Epithelial cell of proximal tubule (primary cell): ENCODE results near the gene ZNF750. TPM values are rescaled to one million over a fixed set of nuclear protein-coding genes. Genes with fewer than 3 reads are reported as not detected.

Experiments used
- DNase-seq: peaks from one replicate; pipeline ENCODE4 v3.0.0-alpha.2; 2011; ENCODE audit warnings: low read depth
- H3K4me3 ChIP-seq: 2 replicates; pipeline ENCODE4 v1.5.1; 2011; ENCODE audit warnings: low read depth, mild to moderate bottlenecking, low read length
- total RNA-seq: library from RNA; depleted of rRNA; stranded (reverse); fragments of >200 nt; gene quantifications from 2 replicates; pipeline ENCODE4 v1.2.3, GENCODE V29; 2015
- TF ChIP-seq, protein P1 (sequence below): conservative IDR thresholded peaks from 2 replicates; pipeline ENCODE4 v1.5.1; 2012; ENCODE audit warnings: low read depth, mild to moderate bottlenecking, low read length

ZNF750 gene
- 0.29 and 0.40 TPM in 2 replicates for total RNA-seq

DNA sequence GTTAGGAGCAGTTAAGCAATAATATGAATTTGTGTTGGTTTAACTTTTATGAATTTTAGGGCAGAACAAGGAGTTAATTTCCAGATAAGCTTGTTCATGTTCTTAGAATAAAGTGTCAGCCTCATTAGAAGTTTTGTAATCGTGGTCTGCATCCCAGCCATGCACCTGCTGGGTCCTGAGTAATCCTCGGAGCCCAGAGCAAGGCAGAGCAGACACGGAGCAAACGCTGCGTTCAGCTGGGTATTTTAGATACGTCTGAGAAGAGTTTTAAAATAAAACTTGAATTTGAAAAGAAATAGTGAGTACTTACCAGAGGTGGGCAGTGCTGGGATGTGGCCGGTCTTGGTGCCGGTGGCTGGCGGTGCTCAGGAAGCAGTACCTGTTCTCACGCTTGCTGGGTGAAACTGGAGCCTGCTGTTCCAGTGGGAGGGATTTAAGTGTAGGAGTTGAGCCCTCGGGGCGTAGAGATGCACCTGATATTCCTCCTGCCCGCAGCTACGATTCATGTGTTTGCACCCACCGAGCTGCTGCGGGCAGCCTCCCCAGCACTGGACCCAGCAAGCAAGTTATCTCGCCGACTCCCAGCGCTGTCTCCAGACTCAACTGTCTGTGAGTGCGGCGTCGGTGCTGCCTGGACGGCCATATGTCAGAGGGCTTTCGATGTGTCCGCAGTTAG lies at the start of gene ZNF750:
Gene ZNF750, minus strand, starts transcription at position 406 of the 676 bp plus-strand sequence. CDS start 7,568 bp downstream, outside the sequence.
- no peak for DNase-seq
- H3K4me3 ChIP-seq: no peak within 1 kb of the TSS
- TF ChIP-seq, protein P1, sequence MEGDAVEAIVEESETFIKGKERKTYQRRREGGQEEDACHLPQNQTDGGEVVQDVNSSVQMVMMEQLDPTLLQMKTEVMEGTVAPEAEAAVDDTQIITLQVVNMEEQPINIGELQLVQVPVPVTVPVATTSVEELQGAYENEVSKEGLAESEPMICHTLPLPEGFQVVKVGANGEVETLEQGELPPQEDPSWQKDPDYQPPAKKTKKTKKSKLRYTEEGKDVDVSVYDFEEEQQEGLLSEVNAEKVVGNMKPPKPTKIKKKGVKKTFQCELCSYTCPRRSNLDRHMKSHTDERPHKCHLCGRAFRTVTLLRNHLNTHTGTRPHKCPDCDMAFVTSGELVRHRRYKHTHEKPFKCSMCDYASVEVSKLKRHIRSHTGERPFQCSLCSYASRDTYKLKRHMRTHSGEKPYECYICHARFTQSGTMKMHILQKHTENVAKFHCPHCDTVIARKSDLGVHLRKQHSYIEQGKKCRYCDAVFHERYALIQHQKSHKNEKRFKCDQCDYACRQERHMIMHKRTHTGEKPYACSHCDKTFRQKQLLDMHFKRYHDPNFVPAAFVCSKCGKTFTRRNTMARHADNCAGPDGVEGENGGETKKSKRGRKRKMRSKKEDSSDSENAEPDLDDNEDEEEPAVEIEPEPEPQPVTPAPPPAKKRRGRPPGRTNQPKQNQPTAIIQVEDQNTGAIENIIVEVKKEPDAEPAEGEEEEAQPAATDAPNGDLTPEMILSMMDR: no peak

DNA sequence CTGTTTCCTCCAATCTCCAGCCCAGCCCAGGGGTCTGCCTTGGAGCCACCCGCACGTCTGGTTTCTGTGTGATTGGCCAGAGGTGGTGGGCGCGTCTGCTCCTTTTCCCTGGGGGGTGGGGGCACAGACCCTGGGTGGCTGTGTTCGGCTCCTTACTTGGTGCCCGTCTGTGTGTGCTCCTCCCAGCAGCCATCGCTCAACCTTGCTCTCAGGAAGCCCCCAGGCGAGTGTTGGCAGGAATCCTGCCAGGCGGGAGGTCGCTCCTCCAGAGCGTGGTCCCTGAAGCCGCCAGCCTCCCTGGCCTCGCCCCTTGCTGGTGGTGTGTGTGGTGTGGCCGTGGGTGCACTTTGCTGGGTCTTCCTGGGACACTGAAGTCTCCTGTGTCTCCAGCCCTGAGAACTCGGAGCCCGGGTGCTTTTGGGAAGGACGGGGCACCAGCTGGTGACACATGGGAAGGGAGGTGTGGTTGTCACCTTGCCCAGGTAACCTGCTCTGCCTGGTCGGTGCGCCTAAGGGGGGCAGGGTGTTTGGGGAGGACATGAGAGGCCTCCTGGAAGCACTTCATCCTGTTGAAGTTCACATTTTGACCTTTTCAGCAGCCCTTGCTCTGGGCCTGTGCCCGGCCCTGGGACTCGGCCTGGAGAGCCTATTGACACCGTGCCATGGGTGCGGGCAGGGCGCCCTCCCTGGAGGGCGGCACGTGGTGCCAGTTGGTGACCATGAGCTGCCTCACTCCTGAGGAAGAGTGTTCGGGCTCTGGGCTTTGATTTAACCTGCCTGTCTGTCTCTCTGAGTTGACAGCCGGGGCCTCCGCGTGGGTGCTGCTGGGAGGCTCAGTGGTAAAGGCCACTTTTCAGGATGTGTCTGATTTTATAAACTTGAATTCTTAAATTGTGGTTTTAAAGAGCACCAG lies 49.0 kb upstream of the ZNF750 start:
- no peak overlapping the region for H3K4me3 ChIP-seq
- no peak for DNase-seq
- TF ChIP-seq, protein P1: no peak

DNA sequence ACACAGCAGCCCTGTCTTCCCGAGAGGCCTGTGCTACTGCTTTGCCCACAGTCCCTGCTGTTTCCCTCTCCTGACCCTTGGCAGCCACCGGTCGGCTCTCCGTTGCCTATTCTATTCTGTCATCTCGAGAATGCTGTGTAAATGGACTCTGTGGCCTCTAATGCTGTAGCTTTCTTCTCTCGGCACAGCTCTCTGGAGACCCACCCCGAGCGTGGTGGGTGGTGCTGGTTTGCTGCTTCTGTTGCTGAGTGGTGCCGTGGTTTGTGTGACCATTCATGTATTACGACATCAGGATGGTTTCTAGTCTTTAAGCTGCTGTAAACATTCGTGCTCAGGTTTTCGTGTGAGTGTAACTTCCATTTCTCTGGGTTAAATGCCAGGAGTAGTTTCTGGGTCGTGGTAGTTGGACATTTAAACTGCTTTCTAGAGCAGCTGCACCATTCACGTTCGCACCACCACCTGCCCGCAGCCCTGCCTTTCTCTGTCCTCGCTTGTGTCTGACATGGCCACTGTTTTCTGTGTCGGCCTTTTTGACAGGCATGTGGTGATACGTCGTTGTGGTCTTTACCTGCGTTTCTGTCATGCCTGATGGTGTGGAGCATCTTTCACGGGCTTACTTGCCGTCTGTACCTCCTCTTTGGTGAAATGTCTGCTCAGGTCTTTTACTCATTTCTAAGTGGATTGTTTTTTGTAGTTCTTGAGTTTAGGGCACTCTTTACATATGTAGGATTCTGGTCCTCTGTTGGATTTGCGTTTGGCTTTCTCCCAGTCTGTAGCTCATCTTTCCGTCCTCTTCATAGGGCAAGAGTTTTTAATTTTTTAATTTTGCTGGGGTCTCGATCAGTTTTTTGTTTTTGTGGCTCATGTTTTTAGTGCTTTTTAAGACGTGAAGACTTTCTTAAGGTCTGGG lies 47.7 kb upstream of the ZNF750 start:
- TF ChIP-seq, protein P1: no peak
- DNase-seq: no peak
- H3K4me3 ChIP-seq: no peak overlapping the region

GRCh38 chr17:82884970-82885353 lies 45.1 kb upstream of the ZNF750 start:
- H3K4me3 ChIP-seq: no peak overlapping the region
- no peak for DNase-seq
- TF ChIP-seq, protein P1: no peak

DNA sequence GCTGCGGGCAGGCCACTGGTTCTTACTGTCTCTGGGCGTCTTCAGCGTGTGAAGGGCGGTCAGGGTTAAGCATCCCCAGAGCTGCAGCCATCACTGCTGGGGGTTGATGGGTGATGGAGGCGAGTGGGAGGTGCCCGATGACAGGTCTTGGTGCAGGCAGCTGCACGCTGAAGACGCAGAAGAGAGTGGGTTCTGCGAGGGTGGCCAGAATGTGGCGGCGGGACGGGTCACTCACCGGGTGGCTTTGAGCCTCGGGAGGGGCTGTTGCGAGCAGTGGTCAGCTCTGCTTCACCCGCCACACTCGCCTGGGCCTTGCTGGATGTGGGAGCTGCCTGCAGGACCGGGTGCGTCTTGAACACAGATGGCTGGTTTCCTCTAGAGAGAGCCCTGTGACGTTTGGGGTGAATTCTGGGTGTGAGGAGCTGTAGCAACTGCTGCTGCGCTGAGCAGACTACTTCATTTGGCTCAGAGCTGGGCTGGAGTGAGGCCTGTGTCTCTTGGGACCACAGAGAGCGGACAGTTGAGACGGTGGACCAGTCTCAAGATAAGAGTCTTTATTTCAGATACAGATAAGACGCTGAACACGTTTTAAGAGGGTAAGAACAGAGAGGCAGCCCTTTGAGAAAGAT lies 44.6 kb upstream of the ZNF750 start:
- no peak for DNase-seq
- no peak overlapping the region for H3K4me3 ChIP-seq

More for the DNA sequence above, 44.6 kb upstream of the ZNF750 start:
- TF ChIP-seq, protein P1: no peak
